HEK293T (cell line): Measurements from ENCODE around the gene PATL2.

ENCODE experiments used
- BHLHE40 ChIP-seq: fragments of 450-650 bp; IDR thresholded peaks from 2 replicates; pipeline ENCODE4 v1.6.1; 2016; ENCODE audit warnings: mild to moderate bottlenecking, moderate library complexity, borderline replicate concordance
- CTBP1 ChIP-seq: fragments of 450-650 bp; IDR thresholded peaks from 2 replicates; pipeline ENCODE4 v1.6.1; 2016; ENCODE audit warnings: borderline replicate concordance
- FOXA1 ChIP-seq: fragments of 450-650 bp; IDR thresholded peaks from 2 replicates; pipeline ENCODE4 v1.6.1; 2016; ENCODE audit warnings: mild to moderate bottlenecking
- HDGF ChIP-seq: fragments of 450-650 bp; IDR thresholded peaks from 2 replicates; pipeline ENCODE4 v1.6.1; 2017; ENCODE audit warnings: antibody characterized with exemption, borderline replicate concordance
- LEF1 ChIP-seq: fragments of 450-650 bp; IDR thresholded peaks from 2 replicates; pipeline ENCODE4 v1.6.1; 2017; ENCODE audit warnings: mild to moderate bottlenecking, borderline replicate concordance
- NFRKB ChIP-seq: fragments of 450-650 bp; IDR thresholded peaks from 2 replicates; pipeline ENCODE4 v1.6.1; 2016; ENCODE audit warnings: mild to moderate bottlenecking, moderate library complexity
- SP1 ChIP-seq: fragments of 450-650 bp; IDR thresholded peaks from 2 replicates; pipeline ENCODE4 v1.6.1; 2017
- TARDBP ChIP-seq: fragments of 450-650 bp; IDR thresholded peaks from 2 replicates; pipeline ENCODE4 v1.6.1; 2016
- ZNF384 ChIP-seq: fragments of 450-650 bp; IDR thresholded peaks from 2 replicates; pipeline ENCODE4 v1.6.1; 2016
- TF ChIP-seq, protein P1 (sequence below): fragments of 450-650 bp; IDR thresholded peaks from 2 replicates; pipeline ENCODE4 v1.6.1; 2016

DNA sequence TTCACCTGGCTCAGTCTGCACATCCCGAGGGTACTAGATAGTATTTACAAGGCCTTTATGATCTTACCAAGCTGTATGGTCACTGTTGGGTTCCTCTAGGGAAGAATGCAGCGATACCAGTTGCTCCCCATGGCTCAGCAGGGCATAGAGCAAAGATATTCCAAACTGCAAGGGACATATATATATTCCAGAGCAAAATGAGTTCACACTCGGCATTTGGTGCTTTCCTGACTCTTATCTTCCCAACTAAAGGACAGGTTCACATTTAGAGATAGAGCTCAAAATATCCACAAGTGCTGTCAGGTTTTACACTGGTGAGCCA is 44.1 kb downstream of the PATL2 start:
- TF ChIP-seq FOXA1, result no peak
- TF ChIP-seq CTBP1, result no peak
- TF ChIP-seq, protein P1, sequence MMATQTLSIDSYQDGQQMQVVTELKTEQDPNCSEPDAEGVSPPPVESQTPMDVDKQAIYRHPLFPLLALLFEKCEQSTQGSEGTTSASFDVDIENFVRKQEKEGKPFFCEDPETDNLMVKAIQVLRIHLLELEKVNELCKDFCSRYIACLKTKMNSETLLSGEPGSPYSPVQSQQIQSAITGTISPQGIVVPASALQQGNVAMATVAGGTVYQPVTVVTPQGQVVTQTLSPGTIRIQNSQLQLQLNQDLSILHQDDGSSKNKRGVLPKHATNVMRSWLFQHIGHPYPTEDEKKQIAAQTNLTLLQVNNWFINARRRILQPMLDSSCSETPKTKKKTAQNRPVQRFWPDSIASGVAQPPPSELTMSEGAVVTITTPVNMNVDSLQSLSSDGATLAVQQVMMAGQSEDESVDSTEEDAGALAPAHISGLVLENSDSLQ, result no peak
- TF ChIP-seq BHLHE40, result no peak
- TF ChIP-seq HDGF, result no peak
- no peak for TF ChIP-seq ZNF384
- no peak for TF ChIP-seq SP1
- TF ChIP-seq NFRKB, result no peak
- no peak for TF ChIP-seq LEF1
- TF ChIP-seq TARDBP, result no peak
